D721Med (cell line): ENCODE data around the gene GRK3.
"Not testable (repeated sequence)": the region's sequence is repeated elsewhere in the genome, so short reads cannot be mapped to it uniquely, and the experiment has no call there.

Source experiments
- DNase-seq: peaks from one replicate; pipeline ENCODE4 v3.0.0; 2011; ENCODE audit warnings: low spot score; ENCODE audit not compliant: insufficient read length
- FAIRE-seq: peaks from 2 replicates; lab custom pipeline; 2011; peaks lifted over from hg19 to GRCh38; lab: Jason Lieb, UNC
- CTCF ChIP-seq: IDR thresholded peaks from 2 replicates; pipeline ENCODE4 v1.5.1; 2012; ENCODE audit warnings: mild to moderate bottlenecking, control low read depth; ENCODE audit not compliant: insufficient read depth; ENCODE audit errors: missing control alignments

The GRK3 gene

GRCh38 chr22:25598609-25599008 is 34.1 kb downstream of the GRK3 start:
- FAIRE-seq (no peak), DNase-seq (no peak)
- TF ChIP-seq CTCF: no peak

GRCh38 chr22:25602445-25602844 is 38.0 kb downstream of the GRK3 start:
- no peak for FAIRE-seq
- no peak for TF ChIP-seq CTCF

GRCh38 chr22:25602916-25603315 is 38.4 kb downstream of the GRK3 start:
- FAIRE-seq: no peak
- no peak for DNase-seq

More at GRCh38 chr22:25602445-25602844, 38.0 kb downstream of the GRK3 start:
- DNase-seq: no peak

GRCh38 chr22:25605146-25605545 is 40.7 kb downstream of the GRK3 start:
- FAIRE-seq, DNase-seq: not testable (repeated sequence)

More at GRCh38 chr22:25602916-25603315, 38.4 kb downstream of the GRK3 start:
- no peak for TF ChIP-seq CTCF

GRCh38 chr22:25605565-25605964 is 41.1 kb downstream of the GRK3 start:
- DNase-seq: not testable (repeated sequence)
- FAIRE-seq: peak; percentile 75

- FAIRE-seq: peak; percentile 25
- not testable (repeated sequence) for DNase-seq
Observed at GRCh38 chr22:25611284-25611683, 46.8 kb downstream of the GRK3 start.

- FAIRE-seq, DNase-seq: not testable (repeated sequence)
Observed at GRCh38 chr22:25613131-25613530, 48.7 kb downstream of the GRK3 start.

GRCh38 chr22:25613558-25613957 is 49.1 kb downstream of the GRK3 start:
- not testable (repeated sequence) for FAIRE-seq, DNase-seq

- DNase-seq: not testable (repeated sequence)
- FAIRE-seq: peak; percentile 72
Observed at GRCh38 chr22:25614791-25615190, 50.3 kb downstream of the GRK3 start.

GRCh38 chr22:25621986-25622385 is 57.5 kb downstream of the GRK3 start:
- TF ChIP-seq CTCF: no peak
- FAIRE-seq (no peak), DNase-seq (no peak)

GRCh38 chr22:25623310-25623734 is 58.8 kb downstream of the GRK3 start:
- DNase-seq (no peak), FAIRE-seq (no peak)
- TF ChIP-seq CTCF: no peak
